ENCODE results near the gene ENTR1.

ENTR1 gene

GRCh38 chr9:136373300-136374182, 36.9 kb downstream of the ENTR1 start, which contains the start of gene CARD9:
Gene CARD9, minus strand, starts transcription at chr9:136373669. Its CDS starts 1,591 bp downstream, at chr9:136372078.
- H3K27ac ChIP-seq = peak within 1 kb of the TSS; percentile 69
- TF ChIP-seq, protein P1, sequence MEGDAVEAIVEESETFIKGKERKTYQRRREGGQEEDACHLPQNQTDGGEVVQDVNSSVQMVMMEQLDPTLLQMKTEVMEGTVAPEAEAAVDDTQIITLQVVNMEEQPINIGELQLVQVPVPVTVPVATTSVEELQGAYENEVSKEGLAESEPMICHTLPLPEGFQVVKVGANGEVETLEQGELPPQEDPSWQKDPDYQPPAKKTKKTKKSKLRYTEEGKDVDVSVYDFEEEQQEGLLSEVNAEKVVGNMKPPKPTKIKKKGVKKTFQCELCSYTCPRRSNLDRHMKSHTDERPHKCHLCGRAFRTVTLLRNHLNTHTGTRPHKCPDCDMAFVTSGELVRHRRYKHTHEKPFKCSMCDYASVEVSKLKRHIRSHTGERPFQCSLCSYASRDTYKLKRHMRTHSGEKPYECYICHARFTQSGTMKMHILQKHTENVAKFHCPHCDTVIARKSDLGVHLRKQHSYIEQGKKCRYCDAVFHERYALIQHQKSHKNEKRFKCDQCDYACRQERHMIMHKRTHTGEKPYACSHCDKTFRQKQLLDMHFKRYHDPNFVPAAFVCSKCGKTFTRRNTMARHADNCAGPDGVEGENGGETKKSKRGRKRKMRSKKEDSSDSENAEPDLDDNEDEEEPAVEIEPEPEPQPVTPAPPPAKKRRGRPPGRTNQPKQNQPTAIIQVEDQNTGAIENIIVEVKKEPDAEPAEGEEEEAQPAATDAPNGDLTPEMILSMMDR (conservative IDR thresholded peaks at IDR 0.05) = no peak
- TF ChIP-seq ZFX (IDR thresholded peaks at IDR 0.05) = no peak

DNA sequence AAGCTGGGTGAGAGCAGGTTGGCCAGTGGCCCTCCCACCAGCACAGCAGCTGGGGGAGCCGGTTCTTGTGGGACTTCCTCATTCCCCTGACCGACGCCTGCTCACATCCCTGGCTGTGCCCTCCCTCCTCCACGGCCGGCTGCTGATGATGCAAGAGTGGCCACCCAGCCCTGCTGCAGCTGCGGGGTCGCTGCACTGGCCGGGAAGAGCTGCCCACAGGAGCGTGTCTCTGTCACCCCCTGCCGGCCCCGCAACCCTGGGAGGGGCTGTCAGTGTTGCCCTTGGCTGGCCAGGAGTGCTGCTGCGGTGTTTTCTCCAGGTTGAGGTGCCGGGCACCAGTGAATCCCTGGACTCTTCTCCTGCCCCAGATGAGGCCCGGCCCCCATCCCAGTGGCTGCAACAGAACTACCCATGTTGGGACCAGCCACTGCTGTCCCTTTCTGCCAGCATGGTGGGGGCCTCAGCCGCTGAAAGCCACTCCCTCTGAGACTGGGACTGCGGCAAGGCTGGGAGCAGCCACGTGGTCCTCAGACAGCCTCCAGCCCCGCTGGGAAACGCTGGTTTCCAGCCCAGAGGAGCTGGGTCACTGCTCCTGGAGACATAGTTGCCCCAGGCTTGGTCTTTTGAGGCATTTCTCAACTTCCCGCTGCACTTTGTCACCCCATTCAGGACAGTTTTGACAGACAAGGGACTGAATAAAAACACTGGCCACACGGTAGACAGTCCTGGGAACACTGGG, 37.7 kb downstream of the ENTR1 start:
- TF ChIP-seq ZFX (IDR thresholded peaks at IDR 0.05) = no peak
- TF ChIP-seq, protein P1 (conservative IDR thresholded peaks at IDR 0.05) = no peak
- H3K27ac ChIP-seq = peak overlapping the region; percentile 69

DNA sequence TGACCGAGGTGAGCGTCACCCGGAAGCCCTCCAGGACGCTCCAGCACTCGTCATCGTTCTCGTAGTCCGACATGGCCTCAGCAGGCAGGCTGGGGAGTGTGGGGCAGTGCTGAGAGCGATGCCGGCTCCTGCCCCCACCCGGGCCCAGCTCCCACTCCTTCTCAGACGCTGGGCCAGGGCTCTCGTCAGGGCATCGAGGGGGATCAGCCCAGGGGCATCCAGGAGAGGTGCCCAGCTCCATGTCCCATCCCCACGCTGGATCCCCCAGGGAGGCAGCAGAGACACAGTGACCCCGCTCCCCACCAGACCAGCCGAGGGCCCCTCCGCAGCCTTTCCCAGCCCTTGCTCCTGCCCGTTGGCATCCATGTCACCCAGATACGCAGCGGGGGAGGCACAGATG, 38.4 kb downstream of the ENTR1 start:
- peak overlapping the region; percentile 69 for H3K27ac ChIP-seq
- TF ChIP-seq ZFX (IDR thresholded peaks at IDR 0.05) = no peak
- TF ChIP-seq, protein P1 (conservative IDR thresholded peaks at IDR 0.05) = no peak

- TF ChIP-seq, protein P1 (conservative IDR thresholded peaks at IDR 0.05) = no peak
- TF ChIP-seq ZFX (IDR thresholded peaks at IDR 0.05) = no peak
- peak overlapping the region; percentile 69; the same call in 1 of the 2 replicates for H3K27ac ChIP-seq
Observed at GRCh38 chr9:136371533-136371880, 38.9 kb downstream of the ENTR1 start.

GRCh38 chr9:136370687-136371532, 39.5 kb downstream of the ENTR1 start:
- no peak overlapping the region for H3K27ac ChIP-seq
- no peak for TF ChIP-seq ZFX (IDR thresholded peaks at IDR 0.05)
- TF ChIP-seq, protein P1 (conservative IDR thresholded peaks at IDR 0.05) = no peak

GRCh38 chr9:136370037-136370436, 40.4 kb downstream of the ENTR1 start:
- TF ChIP-seq, protein P1 (conservative IDR thresholded peaks at IDR 0.05) = no peak

More at GRCh38 chr9:136370037-136370436, 40.4 kb downstream of the ENTR1 start:
- no peak overlapping the region for H3K27ac ChIP-seq

Measured in C4-2B (cell line).